ENCODE data around the gene SSB. TPM values are rescaled to one million over a fixed set of nuclear protein-coding genes. Genes with fewer than 3 reads are reported as not detected.
"Not testable (repeated sequence)": the region's sequence is repeated elsewhere in the genome, so short reads cannot be mapped to it uniquely, and the experiment has no call there.

SSB gene
- polyA plus RNA-seq, 1 donor: 124 TPM

DNA sequence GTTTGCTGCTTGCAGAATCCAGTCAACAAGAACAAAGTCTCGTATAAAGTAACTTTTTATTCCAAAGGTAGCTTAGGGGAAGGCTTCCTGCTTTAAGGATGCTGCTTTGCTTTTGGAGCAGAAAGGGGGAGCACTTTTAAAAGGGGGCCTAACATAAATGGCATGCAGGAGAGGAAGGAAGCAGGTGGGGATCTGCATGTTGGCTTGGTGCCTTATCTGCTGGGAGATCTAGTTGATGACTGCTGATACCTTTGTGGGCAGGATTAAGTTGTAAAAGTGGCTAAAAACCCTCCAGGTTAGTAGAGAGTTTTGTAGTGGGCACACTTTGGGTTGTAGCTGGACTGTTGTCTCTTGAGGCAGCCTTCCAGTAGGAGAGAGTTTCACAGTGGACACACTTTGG lies 51.0 kb downstream of the SSB start:
- no CpG with 5 or more reads among the region's 1 CpG for WGBS (ENCODE audit: insufficient coverage, low lambda C conversion rate)
- H3K27me3 ChIP-seq (ENCODE audit: control insufficient read depth, insufficient read depth, low read length): no peaks in the 10 kb centered on the region
- no peak overlapping the region for H3K27ac ChIP-seq (ENCODE audit: low read length)
- no peaks in the 10 kb centered on the region for H3K36me3 ChIP-seq (ENCODE audit: control insufficient read depth, insufficient read depth, low read length)
- DNase-seq: no peak
- H3K4me1 ChIP-seq (ENCODE audit: control insufficient read depth, insufficient read depth, low read length): no peaks in the 10 kb centered on the region
- no peak overlapping the region for H3K4me3 ChIP-seq (ENCODE audit: low read length)
- no peaks in the 10 kb centered on the region for H3K9me3 ChIP-seq (ENCODE audit: control insufficient read depth, low read depth, low read length)

DNA sequence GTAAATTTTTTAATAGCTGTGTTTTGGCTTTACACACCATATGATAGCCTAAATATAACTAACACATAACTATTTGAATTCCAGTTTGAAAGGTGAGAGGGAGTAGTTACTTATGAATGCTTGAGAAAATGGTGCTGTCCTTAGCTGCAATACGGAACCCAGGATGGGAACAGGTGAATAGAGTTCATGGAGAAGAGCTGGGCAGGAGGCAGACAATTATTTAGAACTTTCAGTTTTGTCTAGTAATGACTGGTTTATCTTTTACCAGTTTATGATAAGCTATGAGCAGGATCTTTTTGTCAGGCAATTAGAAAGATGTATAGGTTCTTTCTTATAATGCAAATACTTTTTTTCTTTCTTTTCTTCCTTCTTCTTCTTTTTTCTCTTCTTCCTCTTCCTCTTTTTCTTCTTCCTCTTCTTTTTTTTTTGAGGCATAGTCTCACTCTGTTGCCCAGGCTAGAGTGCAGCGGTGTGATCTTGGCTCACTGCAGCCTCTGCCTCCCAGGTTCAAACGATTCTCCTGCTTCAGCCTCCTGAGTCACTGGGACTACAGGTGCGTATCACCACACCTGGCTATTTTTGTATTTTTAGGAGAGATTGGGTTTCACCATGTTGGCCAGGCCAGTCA lies 54.5 kb downstream of the SSB start:
- DNase-seq: no peak
- 100% methylated on average over 1 of the region's 4 CpGs for WGBS (ENCODE audit: insufficient coverage, low lambda C conversion rate)
- H3K36me3 ChIP-seq (ENCODE audit: control insufficient read depth, insufficient read depth, low read length): no peaks in the 10 kb centered on the region
- no peaks in the 10 kb centered on the region for H3K27me3 ChIP-seq (ENCODE audit: control insufficient read depth, insufficient read depth, low read length)
- peaks cover 7% of the 10 kb centered on the region for H3K9me3 ChIP-seq (ENCODE audit: control insufficient read depth, low read depth, low read length)
- H3K27ac ChIP-seq (ENCODE audit: low read length): no peak overlapping the region
- H3K4me1 ChIP-seq (ENCODE audit: control insufficient read depth, insufficient read depth, low read length): no peaks in the 10 kb centered on the region
- no peak overlapping the region for H3K4me3 ChIP-seq (ENCODE audit: low read length)

DNA sequence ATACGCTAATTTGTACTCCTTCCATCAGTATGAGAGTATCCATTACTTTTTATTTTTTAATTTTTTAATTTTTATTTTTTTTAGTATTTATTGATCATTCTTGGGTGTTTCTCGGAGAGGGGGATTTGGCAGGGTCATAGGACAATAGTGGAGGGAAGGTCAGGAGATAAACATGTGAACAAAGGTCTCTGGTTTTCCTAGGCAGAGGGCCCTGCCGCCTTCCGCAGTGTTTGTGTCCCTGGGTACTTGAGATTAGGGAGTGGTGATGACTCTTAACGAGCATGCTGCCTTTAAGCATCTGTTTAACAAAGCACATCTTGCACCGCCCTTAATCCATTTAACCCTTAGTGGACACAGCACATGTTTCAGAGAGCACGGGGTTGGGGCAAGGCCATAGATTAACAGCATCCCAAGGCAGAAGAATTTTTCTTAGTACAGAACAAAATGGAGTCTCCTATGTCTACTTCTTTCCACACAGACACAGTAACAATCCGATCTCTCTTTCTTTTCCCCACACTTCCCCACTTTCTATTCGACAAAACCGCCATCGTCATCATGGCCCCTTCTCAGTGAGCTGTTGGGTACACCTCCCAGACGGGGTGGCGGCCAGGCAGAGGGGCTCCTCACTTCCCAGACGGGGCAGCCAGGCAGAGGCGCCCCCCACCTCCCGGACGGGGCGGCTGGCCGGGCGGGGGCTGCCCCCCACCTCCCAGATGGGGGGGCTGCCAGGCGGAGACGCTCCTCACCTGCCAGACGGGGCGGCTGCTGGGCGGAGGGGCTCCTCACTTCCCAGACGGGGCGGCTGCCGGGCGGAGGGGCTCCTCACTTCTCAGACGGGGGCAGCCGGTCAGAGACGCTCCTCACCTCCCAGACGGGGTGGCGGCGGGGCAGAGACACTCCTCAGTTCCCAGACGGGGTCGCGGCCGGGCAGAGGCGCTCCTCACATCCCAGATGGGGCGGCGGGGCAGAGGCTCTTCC lies 56.9 kb downstream of the SSB start:
- not testable (repeated sequence) for H3K4me1 ChIP-seq (ENCODE audit: control insufficient read depth, insufficient read depth, low read length); H3K9me3 ChIP-seq (ENCODE audit: control insufficient read depth, low read depth, low read length); DNase-seq; H3K27me3 ChIP-seq (ENCODE audit: control insufficient read depth, insufficient read depth, low read length); H3K27ac ChIP-seq (ENCODE audit: low read length); H3K36me3 ChIP-seq (ENCODE audit: control insufficient read depth, insufficient read depth, low read length); H3K4me3 ChIP-seq (ENCODE audit: low read length)
- WGBS (ENCODE audit: insufficient coverage, low lambda C conversion rate): 100% methylated on average over 1 of the region's 42 CpGs

DNA sequence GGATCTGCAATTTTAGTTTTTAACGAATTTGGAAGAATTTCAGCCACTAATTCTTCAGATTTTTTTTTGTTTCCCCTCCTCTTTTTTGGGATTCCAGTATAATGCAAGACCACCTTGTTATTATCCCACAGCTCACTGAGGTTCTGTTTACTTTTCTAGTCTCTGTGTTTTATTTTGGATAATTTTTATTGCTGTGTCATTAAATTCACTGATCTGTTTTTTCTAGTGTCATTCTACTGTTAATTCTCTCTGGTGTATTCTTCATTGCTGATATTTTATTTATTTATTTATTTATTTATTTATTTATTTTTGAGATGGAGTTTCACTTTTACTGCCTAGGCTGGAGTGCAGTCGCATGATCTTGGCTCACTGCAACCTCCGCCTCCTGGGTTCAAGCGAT lies 60.8 kb downstream of the SSB start:
- no peaks in the 10 kb centered on the region for H3K27me3 ChIP-seq (ENCODE audit: control insufficient read depth, insufficient read depth, low read length)
- H3K4me3 ChIP-seq (ENCODE audit: low read length): no peak overlapping the region
- peaks cover 7% of the 10 kb centered on the region for H3K9me3 ChIP-seq (ENCODE audit: control insufficient read depth, low read depth, low read length)
- no peak for DNase-seq
- no peak overlapping the region for H3K27ac ChIP-seq (ENCODE audit: low read length)
- WGBS (ENCODE audit: insufficient coverage, low lambda C conversion rate): 100% methylated on average over 3 of the region's 4 CpGs
- H3K4me1 ChIP-seq (ENCODE audit: control insufficient read depth, insufficient read depth, low read length): no peaks in the 10 kb centered on the region
- H3K36me3 ChIP-seq (ENCODE audit: control insufficient read depth, insufficient read depth, low read length): no peaks in the 10 kb centered on the region

DNA sequence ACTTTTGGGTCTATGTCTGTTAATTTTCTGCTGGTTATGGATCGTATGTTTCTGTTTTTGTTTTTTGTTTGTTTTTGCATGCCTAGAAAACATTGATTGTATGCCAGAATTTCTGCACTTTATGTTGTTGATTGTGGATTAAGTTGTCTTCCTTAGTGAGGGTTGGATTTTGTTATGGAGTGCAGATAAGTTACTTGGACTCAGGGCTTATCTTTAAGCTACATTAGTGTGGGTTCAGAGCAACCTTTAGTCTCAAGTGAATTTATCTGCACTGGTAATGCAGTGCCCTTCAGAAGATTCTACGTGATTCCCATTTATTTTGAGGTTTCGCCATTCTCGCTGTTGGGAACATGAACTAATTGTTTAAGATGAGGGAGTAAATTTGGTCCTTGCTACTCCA lies 61.5 kb downstream of the SSB start:
- H3K27ac ChIP-seq (ENCODE audit: low read length): no peak overlapping the region
- H3K9me3 ChIP-seq (ENCODE audit: control insufficient read depth, low read depth, low read length): peaks cover 7% of the 10 kb centered on the region
- no peak for DNase-seq
- H3K4me3 ChIP-seq (ENCODE audit: low read length): no peak overlapping the region
- no CpG with 5 or more reads among the region's 4 CpGs for WGBS (ENCODE audit: insufficient coverage, low lambda C conversion rate)
- H3K36me3 ChIP-seq (ENCODE audit: control insufficient read depth, insufficient read depth, low read length): no peaks in the 10 kb centered on the region
- H3K27me3 ChIP-seq (ENCODE audit: control insufficient read depth, insufficient read depth, low read length): no peaks in the 10 kb centered on the region
- no peaks in the 10 kb centered on the region for H3K4me1 ChIP-seq (ENCODE audit: control insufficient read depth, insufficient read depth, low read length)

Other genes starting within 250 kb of the SSB start
- gene FASTKD1, start 225.0 kb upstream of the SSB start, polyA plus RNA-seq: 33.9 TPM
- 75.2 TPM for gene PPIG, start 214.5 kb upstream of the SSB start, polyA plus RNA-seq
- 0.13 TPM for gene CFAP210, start 104.5 kb upstream of the SSB start, polyA plus RNA-seq
- 18.1 TPM for gene PHOSPHO2, start 104.4 kb upstream of the SSB start, polyA plus RNA-seq
- 38.1 TPM for gene KLHL23, start 65.0 kb upstream of the SSB start, polyA plus RNA-seq
- gene METTL5, start 26.0 kb downstream of the SSB start, polyA plus RNA-seq: 48.5 TPM
- 24.0 TPM for gene UBR3, start 28.6 kb downstream of the SSB start, polyA plus RNA-seq